ENCODE measurements around the gene TNFAIP2. TPM values are rescaled to one million over a fixed set of nuclear protein-coding genes. Genes with fewer than 3 reads are reported as not detected.

The TNFAIP2 gene
- total and polyA plus RNA-seq, 2 of the 4 experiments (the other 2 are of a cell fraction) = 6.3 to 9.6 TPM

GRCh38 chr14:103107455-103107854, 15.8 kb upstream of the TNFAIP2 start:
- H3K27ac ChIP-seq (ENCODE audit: insufficient read depth, low read length) = no peak overlapping the region
- no peaks in the 10 kb centered on the region for H4K20me1 ChIP-seq (ENCODE audit: insufficient read depth, low read length)
- H3K9ac ChIP-seq (ENCODE audit: low read depth, low read length) = no peak overlapping the region
- ATAC-seq (ENCODE audit: low read depth) (no peak), DNase-seq (no peak)
- 95% methylated on average over 18 of the region's 23 CpGs; no CpG with 5 or more reads in 1 of the 2 experiments for WGBS, 2 experiments (ENCODE audit: extremely low coverage in 2 of 2, insufficient read length in 1 of 2)
- H3K79me1 ChIP-seq (ENCODE audit: low read depth in 1 of 2, low read length in 2 of 2) = no peaks in the 10 kb centered on the region
- H3K4ac ChIP-seq (ENCODE audit: low read depth, low read length) = no peak overlapping the region
- TF ChIP-seq FOS (IDR thresholded peaks at IDR 0.05; ENCODE audit: low read depth, low read length) (no peak), CHD1 (IDR thresholded peaks at IDR 0.05; ENCODE audit: low read depth, low read length) (no peak), USF2 (IDR thresholded peaks at IDR 0.05; ENCODE audit: low read depth, low read length) (no peak)
- TF ChIP-seq, protein P1, sequence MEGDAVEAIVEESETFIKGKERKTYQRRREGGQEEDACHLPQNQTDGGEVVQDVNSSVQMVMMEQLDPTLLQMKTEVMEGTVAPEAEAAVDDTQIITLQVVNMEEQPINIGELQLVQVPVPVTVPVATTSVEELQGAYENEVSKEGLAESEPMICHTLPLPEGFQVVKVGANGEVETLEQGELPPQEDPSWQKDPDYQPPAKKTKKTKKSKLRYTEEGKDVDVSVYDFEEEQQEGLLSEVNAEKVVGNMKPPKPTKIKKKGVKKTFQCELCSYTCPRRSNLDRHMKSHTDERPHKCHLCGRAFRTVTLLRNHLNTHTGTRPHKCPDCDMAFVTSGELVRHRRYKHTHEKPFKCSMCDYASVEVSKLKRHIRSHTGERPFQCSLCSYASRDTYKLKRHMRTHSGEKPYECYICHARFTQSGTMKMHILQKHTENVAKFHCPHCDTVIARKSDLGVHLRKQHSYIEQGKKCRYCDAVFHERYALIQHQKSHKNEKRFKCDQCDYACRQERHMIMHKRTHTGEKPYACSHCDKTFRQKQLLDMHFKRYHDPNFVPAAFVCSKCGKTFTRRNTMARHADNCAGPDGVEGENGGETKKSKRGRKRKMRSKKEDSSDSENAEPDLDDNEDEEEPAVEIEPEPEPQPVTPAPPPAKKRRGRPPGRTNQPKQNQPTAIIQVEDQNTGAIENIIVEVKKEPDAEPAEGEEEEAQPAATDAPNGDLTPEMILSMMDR (conservative IDR thresholded peaks at IDR 0.05; ENCODE audit: low read depth, low read length) = no peak
- H2BK120ac ChIP-seq (ENCODE audit: low read depth, low read length) = no peak overlapping the region
- 0 out of 2 replicates have a peak overlapping the region, but pooled peaks have one; percentile 38 for H4K91ac ChIP-seq (ENCODE audit: insufficient read depth, low read depth, low read length)
- H2BK20ac ChIP-seq (ENCODE audit: low read depth, low read length) = no peak overlapping the region
- H3K9me3 ChIP-seq (ENCODE audit: control insufficient read depth, insufficient read depth, low read length) = no peaks in the 10 kb centered on the region
- no peaks in the 10 kb centered on the region for H3K36me3 ChIP-seq (ENCODE audit: control insufficient read depth, insufficient read depth, low read length)
- no peak overlapping the region for H3K4me2 ChIP-seq (ENCODE audit: low read depth, low read length)
- no peak overlapping the region; the same call in 1 of the 2 replicates for H3K23ac ChIP-seq (ENCODE audit: low read depth, low read length)
- H2AK9ac ChIP-seq (replicated peaks; ENCODE audit: low read depth, low read length, poor library complexity) = no peak overlapping the region
- no peak overlapping the region for H3K4me3 ChIP-seq (ENCODE audit: insufficient read depth, low read depth, low read length)
- CTCF ChIA-PET = interaction anchor here (1.4 to 3.3 kb wide), 2 partner anchors 174 to 184 kb away, joined by 5 to 23 read pairs; no protein-coding TSS in a partner anchor
- H2BK15ac ChIP-seq (ENCODE audit: low read depth, low read length) = no peak overlapping the region; the same call in 2 of the 3 replicates
- H2BK5ac ChIP-seq (ENCODE audit: low read depth, low read length, poor library complexity, severe bottlenecking) = no peak overlapping the region
- no peak overlapping the region for H3K14ac ChIP-seq (replicated peaks; ENCODE audit: low read depth, low read length)
- peaks cover 12% of the 10 kb centered on the region; the same call in 1 of the 2 replicates for H3K9me1 ChIP-seq (ENCODE audit: insufficient read depth, low read length)
- no peak overlapping the region for H4K8ac ChIP-seq (ENCODE audit: low read depth in 2 of 2, low read length in 2 of 2)
- POLR2A ChIA-PET (ENCODE audit: unreplicated experiment) = no interaction called here
- no peak overlapping the region for H2AFZ ChIP-seq (replicated peaks; ENCODE audit: low read length, poor library complexity)
- BruUV-seq (replicated peaks) = no TSS peak
- in situ Hi-C loops (cut with MboI; ENCODE audit: low sequenced_read_pairs) (no loop called here), intact Hi-C loops (cut with micrococcal nuclease) (no loop called here), dilution Hi-C loops (cut with HindIII; ENCODE audit: low sequenced_read_pairs, unreplicated experiment) (no loop called here)
- peaks cover 22% of the 10 kb centered on the region for H3K27me3 ChIP-seq (ENCODE audit: control insufficient read depth, insufficient read depth, low read length)
- peak overlapping the region; percentile 38; the same call in 1 of the 2 replicates for H2AK5ac ChIP-seq (ENCODE audit: low read depth, low read length)
- H3K18ac ChIP-seq (ENCODE audit: low read depth, low read length) = no peak overlapping the region
- no peak overlapping the region for H4K5ac ChIP-seq (ENCODE audit: low read depth, low read length)
- H3K56ac ChIP-seq (ENCODE audit: extremely low read depth, insufficient read depth, low read length) = no peak overlapping the region
- peaks cover 33% of the 10 kb centered on the region for H3K4me1 ChIP-seq (ENCODE audit: control insufficient read depth, insufficient read depth, low read length)

Data from IMR-90 (cell line).